Gastroesophageal sphincter (tissue), 4 donors: Measurements from ENCODE around the gene RBM43. TPM values are rescaled to one million over a fixed set of nuclear protein-coding genes. Genes with fewer than 3 reads are reported as not detected.

ENCODE experiments used
- ATAC-seq: fragments of 150-250 bp; one replicate; pipeline ENCODE4 v1.9.1; 2016; ENCODE audit warnings: mild to moderate bottlenecking, moderate library complexity
- H3K27ac ChIP-seq, 4 donors: fragments of 200-600 bp; sonication (generic) in 3 of 4; 1 replicate in 3 of 4; 2 replicates in 1 of 4; pipeline ENCODE4 v1.5.1; 2016 to 2019
- H3K27me3 ChIP-seq: fragments of 200-600 bp; sonication (generic); one replicate; pipeline ENCODE4 v1.5.1; 2019
- H3K36me3 ChIP-seq, 2 donors: fragments of 200-600 bp; sonication (generic); one replicate each; pipeline ENCODE4 v1.5.1; 2019; ENCODE audit warnings: control low read depth in 1 of 2
- H3K4me1 ChIP-seq, 3 donors: fragments of 200-600 bp; sonication (generic); 1 replicate in 2 of 3; 2 replicates in 1 of 3; pipeline ENCODE4 v1.5.1; 2016 to 2019; ENCODE audit warnings: control low read depth in 2 of 3
- H3K4me3 ChIP-seq, 2 donors: fragments of 200-600 bp; sonication (generic); one replicate each; pipeline ENCODE4 v1.5.1; 2019; ENCODE audit warnings: mild to moderate bottlenecking in 1 of 2, moderate library complexity in 1 of 2
- H3K9me3 ChIP-seq, 3 donors: fragments of 200-600 bp; sonication (generic); one replicate each; pipeline ENCODE4 v1.5.1; 2017 to 2019; ENCODE audit warnings: control low read depth in 2 of 3
- EP300 ChIP-seq: sonication (generic); formaldehyde crosslinking; IDR thresholded peaks from one replicate; pipeline ENCODE4 v1.6.1; 2017; ENCODE audit warnings: antibody characterized with exemption, mild to moderate bottlenecking
- POLR2A ChIP-seq, 2 donors: fragments of 450-650 bp; IDR thresholded peaks; one replicate each; pipeline ENCODE4 v1.6.1; 2017; ENCODE audit warnings: antibody characterized with exemption in 2 of 2, mild to moderate bottlenecking in 2 of 2, moderate library complexity in 1 of 2
- POLR2AphosphoS5 ChIP-seq: sonication (generic); formaldehyde crosslinking; IDR thresholded peaks from one replicate; pipeline ENCODE4 v1.6.1; 2017; ENCODE audit warnings: antibody characterized with exemption
- whole genome bisulfite sequencing, 2 donors: methylation state at CpG; one replicate each; pipeline ENCODE4 v1.1.5; 2018; ENCODE audit warnings: low coverage in 1 of 2; 5-methylcytosine and 5-hydroxymethylcytosine counted together
- total RNA-seq, 4 donors: library from RNA; depleted of rRNA; stranded (reverse); fragments of >200 nt; gene quantifications; one replicate each; pipeline ENCODE4 v1.1.0, GENCODE V29; 2016
- TF ChIP-seq, protein P1 (sequence below), 4 experiments: fragments of 200-600 bp in 2 of 4; fragments of 450-650 bp in 2 of 4; sonication (generic) in 1 of 4; IDR thresholded peaks; one replicate each; pipeline ENCODE4 v1.5.1; 2017 to 2019; ENCODE audit warnings: antibody characterized with exemption in 4 of 4, mild to moderate bottlenecking in 2 of 4, moderate library complexity in 2 of 4

RBM43 gene
- total RNA-seq, 4 donors from 2014 or later, result 4.3 to 9.5 (median 4.9) TPM

DNA sequence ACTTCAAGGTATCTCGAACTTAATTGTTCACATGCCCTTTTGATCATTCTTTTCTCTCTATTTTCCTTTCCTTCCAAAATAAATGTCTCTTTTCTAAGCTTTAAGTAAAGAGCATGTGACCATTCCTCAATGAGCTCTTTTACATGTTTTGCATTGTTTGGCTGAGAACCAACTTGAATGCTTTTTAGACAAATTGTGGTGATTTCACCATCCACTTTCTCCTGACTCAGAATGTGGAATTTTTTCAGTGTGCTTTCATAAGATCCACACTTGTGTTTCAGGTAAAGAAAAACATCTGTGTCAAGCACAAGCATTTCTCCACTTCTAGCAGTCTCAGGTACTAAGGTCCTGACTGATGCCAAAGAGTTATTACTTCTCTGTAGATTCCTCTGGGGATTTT lies 10.7 kb downstream of the RBM43 start:
- WGBS, 2 donors, result 70 to 100% methylated on average over 1 of the region's 1 CpG
- TF ChIP-seq POLR2A (IDR thresholded peaks at IDR 0.05) (no peak), EP300 (no peak), POLR2AphosphoS5 (no peak)
- TF ChIP-seq, protein P1, sequence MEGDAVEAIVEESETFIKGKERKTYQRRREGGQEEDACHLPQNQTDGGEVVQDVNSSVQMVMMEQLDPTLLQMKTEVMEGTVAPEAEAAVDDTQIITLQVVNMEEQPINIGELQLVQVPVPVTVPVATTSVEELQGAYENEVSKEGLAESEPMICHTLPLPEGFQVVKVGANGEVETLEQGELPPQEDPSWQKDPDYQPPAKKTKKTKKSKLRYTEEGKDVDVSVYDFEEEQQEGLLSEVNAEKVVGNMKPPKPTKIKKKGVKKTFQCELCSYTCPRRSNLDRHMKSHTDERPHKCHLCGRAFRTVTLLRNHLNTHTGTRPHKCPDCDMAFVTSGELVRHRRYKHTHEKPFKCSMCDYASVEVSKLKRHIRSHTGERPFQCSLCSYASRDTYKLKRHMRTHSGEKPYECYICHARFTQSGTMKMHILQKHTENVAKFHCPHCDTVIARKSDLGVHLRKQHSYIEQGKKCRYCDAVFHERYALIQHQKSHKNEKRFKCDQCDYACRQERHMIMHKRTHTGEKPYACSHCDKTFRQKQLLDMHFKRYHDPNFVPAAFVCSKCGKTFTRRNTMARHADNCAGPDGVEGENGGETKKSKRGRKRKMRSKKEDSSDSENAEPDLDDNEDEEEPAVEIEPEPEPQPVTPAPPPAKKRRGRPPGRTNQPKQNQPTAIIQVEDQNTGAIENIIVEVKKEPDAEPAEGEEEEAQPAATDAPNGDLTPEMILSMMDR (IDR thresholded peaks at IDR 0.05), result no peak
- H3K36me3 ChIP-seq, result peaks cover 5 to 75% of the 10 kb centered on the region in 2 donors
- no peaks in the 10 kb centered on the region for H3K27me3 ChIP-seq
- no peak for ATAC-seq
- peaks cover 0 to 37% (median 0%) of the 10 kb centered on the region in 3 donors for H3K9me3 ChIP-seq
- no peak overlapping the region for H3K27ac ChIP-seq
- H3K4me3 ChIP-seq, result no peak overlapping the region
- no peaks in the 10 kb centered on the region for H3K4me1 ChIP-seq

- Histone ChIP-seq H3K9me3 (peaks cover 0 to 37% (median 0%) of the 10 kb centered on the region in 3 donors), H3K4me3 (no peak overlapping the region), H3K27me3 (no peaks in the 10 kb centered on the region), H3K36me3 (peaks cover 5 to 46% of the 10 kb centered on the region in 2 donors), H3K27ac (no peak overlapping the region), H3K4me1 (no peaks in the 10 kb centered on the region)
- no peak for ATAC-seq
- TF ChIP-seq POLR2A (IDR thresholded peaks at IDR 0.05), result no peak
- TF ChIP-seq EP300, result no peak
- TF ChIP-seq, protein P1 (IDR thresholded peaks at IDR 0.05), result no peak
- TF ChIP-seq POLR2AphosphoS5, result no peak
These were observed 14.2 kb downstream of the RBM43 start for GRCh38 chr2:151247432-151247831.

GRCh38 chr2:151246152-151246551 lies 15.5 kb downstream of the RBM43 start:
- no peak overlapping the region for H3K4me3 ChIP-seq
- H3K27me3 ChIP-seq, result no peaks in the 10 kb centered on the region
- peaks cover 0 to 37% (median 0%) of the 10 kb centered on the region in 3 donors for H3K9me3 ChIP-seq
- WGBS, 2 donors, result 83 to 94% methylated on average over 1 of the region's 1 CpG
- no peak for ATAC-seq
- TF ChIP-seq EP300 (no peak), POLR2AphosphoS5 (no peak), POLR2A (IDR thresholded peaks at IDR 0.05) (no peak)
- TF ChIP-seq, protein P1 (IDR thresholded peaks at IDR 0.05), result no peak
- no peak overlapping the region for H3K27ac ChIP-seq
- peaks cover 3 to 33% of the 10 kb centered on the region in 2 donors for H3K36me3 ChIP-seq
- H3K4me1 ChIP-seq, result no peaks in the 10 kb centered on the region

DNA sequence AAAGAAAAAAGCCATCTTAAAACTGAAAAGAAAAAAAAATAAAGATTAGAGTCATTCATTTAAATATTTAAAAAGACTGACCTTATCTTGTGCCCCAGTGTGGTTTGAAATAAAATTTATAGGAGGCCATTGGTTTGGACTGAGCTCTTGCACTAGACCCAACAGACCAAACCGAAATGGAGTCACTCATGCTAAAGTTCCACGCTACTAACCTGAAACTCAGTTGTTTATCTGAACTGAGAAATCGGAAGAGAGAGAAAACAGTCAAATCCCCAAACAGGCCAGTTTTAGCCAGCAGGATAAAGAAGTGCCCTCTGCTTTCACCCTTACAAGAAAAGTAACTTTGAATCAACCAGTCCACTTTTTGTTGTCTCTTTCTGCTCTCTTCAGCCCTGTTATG lies 18.2 kb downstream of the RBM43 start:
- no peak overlapping the region for H3K4me3 ChIP-seq
- H3K9me3 ChIP-seq, result peaks cover 0 to 22% (median 0%) of the 10 kb centered on the region in 3 donors
- 83 to 93% methylated on average over 3 of the region's 3 CpGs for WGBS, 2 donors
- TF ChIP-seq POLR2A (IDR thresholded peaks at IDR 0.05) (no peak), EP300 (no peak), POLR2AphosphoS5 (no peak)
- TF ChIP-seq, protein P1 (IDR thresholded peaks at IDR 0.05), result no peak
- peaks cover 0 to 6% of the 10 kb centered on the region in 2 donors for H3K36me3 ChIP-seq
- no peak for ATAC-seq
- H3K27me3 ChIP-seq, result no peaks in the 10 kb centered on the region
- no peaks in the 10 kb centered on the region for H3K4me1 ChIP-seq
- H3K27ac ChIP-seq, result no peak overlapping the region

DNA sequence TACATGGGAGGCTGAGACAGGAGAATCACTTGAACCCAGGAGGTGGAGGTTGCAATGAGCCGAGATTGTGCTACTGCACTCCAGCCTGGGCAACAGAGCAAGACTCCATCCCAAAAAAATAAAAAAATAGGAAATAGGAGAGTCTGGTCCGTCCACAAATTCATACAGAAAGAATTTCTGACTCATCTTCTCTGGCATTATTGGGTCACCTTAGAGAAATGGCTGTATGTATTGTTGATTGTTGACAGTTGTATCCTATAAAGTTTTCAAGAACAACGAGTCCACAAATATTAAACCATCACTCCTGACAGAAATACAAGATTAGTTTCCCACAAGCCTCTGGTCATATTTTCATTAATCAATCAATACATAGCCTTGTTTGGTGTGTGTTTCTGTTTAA lies 20.4 kb downstream of the RBM43 start:
- 65 to 84% methylated on average over 3 of the region's 3 CpGs for WGBS, 2 donors

More for the DNA sequence above, 20.4 kb downstream of the RBM43 start:
- no peak overlapping the region for H3K4me3 ChIP-seq
- no peak for ATAC-seq
- H3K27me3 ChIP-seq, result no peaks in the 10 kb centered on the region
- no peak overlapping the region for H3K27ac ChIP-seq
- no peaks in the 10 kb centered on the region for H3K36me3 ChIP-seq
- H3K9me3 ChIP-seq, result no peaks in the 10 kb centered on the region
- no peak for TF ChIP-seq EP300
- no peak for TF ChIP-seq POLR2A (IDR thresholded peaks at IDR 0.05)
- TF ChIP-seq, protein P1 (IDR thresholded peaks at IDR 0.05), result no peak
- no peak for TF ChIP-seq POLR2AphosphoS5
- no peaks in the 10 kb centered on the region for H3K4me1 ChIP-seq
